Psoas muscle (tissue), 8 donors: Measurements from ENCODE around the gene CPT1C. TPM values are rescaled to one million over a fixed set of nuclear protein-coding genes. Genes with fewer than 3 reads are reported as not detected.

Source experiments
- ATAC-seq, 4 donors: fragments of 200-7000 bp; cut with Tn5 transposase; one replicate each; pipeline ENCODE4 v1.9.1; 2020; ENCODE audit warnings: moderate library complexity in 3 of 4, mild to moderate bottlenecking in 2 of 4
- DNase-seq, 2 donors: peaks; one replicate each; pipeline ENCODE4 v3.0.0-alpha.2; 2020
- H3K27ac ChIP-seq: fragments of 200-600 bp; one replicate; pipeline ENCODE4 v1.8.0; 2022
- H3K27me3 ChIP-seq, 3 donors: fragments of 200-600 bp in 1 of 3; one replicate each; pipeline versions ENCODE4 v1.6.1 to v1.8.0; 2013 to 2022; ENCODE audit warnings: low read length in 2 of 3, mild to moderate bottlenecking in 2 of 3, moderate library complexity in 1 of 3; ENCODE audit not compliant: insufficient read depth in 3 of 3
- H3K36me3 ChIP-seq, 2 donors: fragments of 200-600 bp in 1 of 2; one replicate each; pipeline versions ENCODE4 v1.6.1 to v1.8.0; 2013 to 2022; ENCODE audit warnings: low read depth in 1 of 2, mild to moderate bottlenecking in 1 of 2, moderate library complexity in 1 of 2; ENCODE audit not compliant: insufficient read depth in 1 of 2
- H3K4me1 ChIP-seq: fragments of 200-600 bp; one replicate; pipeline ENCODE4 v1.8.0; 2022
- H3K4me3 ChIP-seq: fragments of 200-600 bp; one replicate; pipeline ENCODE4 v1.8.0; 2022; ENCODE audit warnings: mild to moderate bottlenecking
- H3K9me3 ChIP-seq: fragments of 200-600 bp; one replicate; pipeline ENCODE4 v1.8.0; 2022
- WGBS, 3 donors: extraction: QIAGEN DNeasy Blood & Tissue Kit; methylation state at CpG; one replicate each; pipeline versions ENCODE4 v1.1.6 to v1.1.7; 2013; 5-methylcytosine and 5-hydroxymethylcytosine counted together
- intact Hi-C, 2 donors: fragments of 100-400 bp; cut with DNase I; formaldehyde crosslinking; loops; one replicate each; pipeline versions ENCODE4 v1.11.0 to v1.14.2; 2022
- polyA plus RNA-seq, 3 donors: library from polyadenylated mRNA; stranded (reverse); fragments of 200-250 nt; gene quantifications; one replicate each; pipeline ENCODE4 v1.2.3, GENCODE V29; 2013
- total RNA-seq, 4 donors: library from RNA; stranded (reverse); fragmentation: NEBNext Ultra II Directional in 2 of 4; extraction: Animal tissue kit (Norgen Biotek cat#: 25700) in 2 of 4; gene quantifications; one replicate each; pipeline versions ENCODE4 v1.2.1 to v1.2.4, GENCODE V29; 2021 to 2023
- TF ChIP-seq, protein P1 (sequence below): fragments of 200-600 bp; IDR thresholded peaks from one replicate; pipeline ENCODE4 v1.8.0; 2022; ENCODE audit warnings: antibody characterized with exemption
- donor health status: healthy with polysubstance abuse.
- donor health status: DM: no; HTN: no; CAD: no; lungs with moderate emphysema.
- donor health status: Bipolar disorder and iron deficiency.
- donor health status: healthy.
- donor health status: DM: yes; HTN: yes; CAD: no.
- donor health status: DM: no; HTN: no; CAD: no.
- donor health status: DM: no; HTN: no; CAD: no.
- donor health status: DM: yes; HTN: yes; CAD: no.

CPT1C gene
- total and polyA plus RNA-seq, 7 donors = 0.34 to 1.2 (median 0.79) TPM

DNA sequence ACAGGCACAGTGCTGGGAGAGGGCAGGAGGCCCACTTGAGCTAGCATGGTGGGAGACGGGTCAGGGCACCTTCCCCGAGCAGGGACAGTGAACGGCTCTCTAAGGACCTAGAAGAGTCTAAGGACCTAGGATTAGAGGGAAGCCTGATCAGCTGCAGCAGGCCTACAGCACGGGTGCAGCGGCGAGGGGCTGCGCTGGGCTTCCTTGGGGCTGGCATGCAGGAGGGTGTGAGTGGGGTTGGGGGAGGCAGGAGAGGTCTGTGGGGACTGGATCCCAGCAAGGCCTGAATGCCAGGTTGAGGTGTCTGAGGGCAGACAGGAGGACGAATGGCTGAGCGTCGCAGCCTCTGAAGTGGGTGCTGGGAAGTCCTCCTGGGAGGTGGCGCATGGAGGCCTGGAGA is 45.3 kb upstream of the CPT1C start:
- Histone ChIP-seq H3K4me1 (peaks cover 21% of the 10 kb centered on the region), H3K27ac (no peak overlapping the region), H3K27me3 (no peaks in the 10 kb centered on the region), H3K4me3 (no peak overlapping the region), H3K36me3 (peaks cover 3 to 54% of the 10 kb centered on the region in 2 donors), H3K9me3 (no peaks in the 10 kb centered on the region)
- intact Hi-C loops = no loop called here
- ATAC-seq (no peak), DNase-seq (no peak)
- WGBS, 3 donors = 86 to 89% (median 87%) methylated on average over 11 of the region's 11 CpGs
- TF ChIP-seq, protein P1, sequence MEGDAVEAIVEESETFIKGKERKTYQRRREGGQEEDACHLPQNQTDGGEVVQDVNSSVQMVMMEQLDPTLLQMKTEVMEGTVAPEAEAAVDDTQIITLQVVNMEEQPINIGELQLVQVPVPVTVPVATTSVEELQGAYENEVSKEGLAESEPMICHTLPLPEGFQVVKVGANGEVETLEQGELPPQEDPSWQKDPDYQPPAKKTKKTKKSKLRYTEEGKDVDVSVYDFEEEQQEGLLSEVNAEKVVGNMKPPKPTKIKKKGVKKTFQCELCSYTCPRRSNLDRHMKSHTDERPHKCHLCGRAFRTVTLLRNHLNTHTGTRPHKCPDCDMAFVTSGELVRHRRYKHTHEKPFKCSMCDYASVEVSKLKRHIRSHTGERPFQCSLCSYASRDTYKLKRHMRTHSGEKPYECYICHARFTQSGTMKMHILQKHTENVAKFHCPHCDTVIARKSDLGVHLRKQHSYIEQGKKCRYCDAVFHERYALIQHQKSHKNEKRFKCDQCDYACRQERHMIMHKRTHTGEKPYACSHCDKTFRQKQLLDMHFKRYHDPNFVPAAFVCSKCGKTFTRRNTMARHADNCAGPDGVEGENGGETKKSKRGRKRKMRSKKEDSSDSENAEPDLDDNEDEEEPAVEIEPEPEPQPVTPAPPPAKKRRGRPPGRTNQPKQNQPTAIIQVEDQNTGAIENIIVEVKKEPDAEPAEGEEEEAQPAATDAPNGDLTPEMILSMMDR = no peak

DNA sequence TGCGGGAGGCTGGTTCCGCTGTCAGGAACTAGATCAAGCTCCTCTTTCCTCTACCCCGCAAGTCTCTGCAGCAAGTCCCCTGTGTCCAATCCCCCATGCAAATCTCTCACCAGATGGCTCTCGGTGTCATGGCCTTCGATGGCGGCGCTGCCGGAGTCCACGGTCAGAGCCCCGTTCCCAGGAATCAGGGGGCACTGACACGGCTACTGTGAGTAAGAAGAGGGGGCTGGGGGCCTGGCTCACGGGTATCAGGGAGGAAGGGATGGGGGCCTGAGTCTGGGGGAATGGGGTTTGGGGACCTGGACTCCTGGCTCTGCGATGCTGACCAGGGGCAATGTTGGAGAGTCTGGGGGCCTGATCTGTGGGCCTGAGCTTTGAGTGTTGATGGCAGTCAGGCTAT is 44.9 kb upstream of the CPT1C start:
- TF ChIP-seq, protein P1 = no peak

DNA sequence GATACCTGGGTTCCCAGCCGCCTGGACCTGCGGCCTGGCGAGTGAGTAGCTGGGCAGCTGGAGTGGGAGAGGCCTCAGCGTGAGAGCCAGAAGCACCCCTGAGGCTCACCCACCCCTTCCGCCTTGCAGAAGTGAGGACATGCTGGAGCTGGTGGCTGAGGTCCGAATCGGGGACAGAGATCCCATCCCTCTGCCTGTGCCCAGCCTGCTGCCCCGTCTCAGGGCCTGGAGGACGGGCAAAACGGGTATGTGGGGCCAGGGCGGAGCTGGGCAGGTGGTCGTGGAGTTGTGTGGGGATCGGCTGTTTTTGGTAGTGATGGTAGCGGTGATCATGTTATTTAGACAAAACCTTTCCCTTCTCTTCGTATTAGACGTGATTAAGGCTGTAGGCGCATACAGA is 44.3 kb upstream of the CPT1C start:
- no peaks in the 10 kb centered on the region for H3K27me3 ChIP-seq
- H3K4me3 ChIP-seq = no peak overlapping the region
- TF ChIP-seq, protein P1 = no peak
- WGBS, 3 donors = 86 to 89% (median 89%) methylated on average over 17 of the region's 17 CpGs
- no peak overlapping the region for H3K27ac ChIP-seq
- DNase-seq = no peak
- H3K9me3 ChIP-seq = no peaks in the 10 kb centered on the region
- intact Hi-C loops = no loop called here
- peaks cover 3 to 61% of the 10 kb centered on the region in 2 donors for H3K36me3 ChIP-seq
- ATAC-seq = no peak
- peaks cover 21% of the 10 kb centered on the region for H3K4me1 ChIP-seq

More for the DNA sequence above, 44.9 kb upstream of the CPT1C start:
- Histone ChIP-seq H3K4me3 (no peak overlapping the region), H3K9me3 (no peaks in the 10 kb centered on the region), H3K27ac (no peak overlapping the region), H3K27me3 (no peaks in the 10 kb centered on the region), H3K36me3 (peaks cover 3 to 56% of the 10 kb centered on the region in 2 donors), H3K4me1 (peaks cover 21% of the 10 kb centered on the region)
- ATAC-seq (no peak), DNase-seq (no peak)
- WGBS, 3 donors = 87 to 89% (median 89%) methylated on average over 12 to 13 of the region's 13 CpGs
- intact Hi-C loops = no loop called here

DNA sequence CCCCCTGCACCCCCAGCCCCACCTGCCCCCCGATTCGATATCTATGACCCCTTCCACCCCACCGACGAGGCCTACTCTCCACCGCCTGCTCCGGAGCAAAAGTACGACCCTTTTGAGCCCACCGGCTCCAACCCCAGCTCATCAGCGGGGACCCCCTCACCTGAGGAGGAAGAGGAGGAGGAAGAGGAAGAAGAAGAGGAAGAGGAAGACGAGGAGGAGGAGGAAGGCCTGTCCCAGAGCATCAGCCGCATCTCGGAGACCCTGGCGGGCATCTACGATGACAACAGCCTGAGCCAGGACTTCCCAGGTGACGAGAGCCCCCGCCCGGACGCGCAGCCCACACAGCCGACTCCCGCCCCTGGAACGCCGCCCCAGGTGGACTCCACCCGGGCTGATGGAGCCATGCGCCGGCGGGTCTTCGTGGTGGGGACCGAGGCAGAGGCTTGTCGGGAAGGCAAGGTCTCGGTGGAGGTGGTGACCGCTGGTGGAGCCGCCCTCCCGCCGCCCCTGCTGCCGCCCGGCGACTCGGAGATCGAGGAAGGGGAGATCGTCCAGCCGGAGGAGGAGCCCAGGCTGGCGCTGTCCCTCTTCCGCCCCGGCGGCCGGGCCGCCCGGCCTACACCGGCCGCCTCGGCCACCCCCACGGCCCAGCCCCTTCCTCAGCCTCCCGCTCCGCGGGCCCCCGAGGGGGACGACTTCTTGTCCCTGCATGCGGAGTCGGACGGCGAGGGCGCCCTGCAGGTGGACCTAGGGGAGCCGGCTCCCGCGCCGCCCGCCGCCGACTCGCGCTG is 39.7 kb upstream of the CPT1C start:
- Histone ChIP-seq H3K27me3 (no peaks in the 10 kb centered on the region), H3K4me3 (no peak overlapping the region), H3K9me3 (no peaks in the 10 kb centered on the region), H3K27ac (no peak overlapping the region), H3K4me1 (no peaks in the 10 kb centered on the region), H3K36me3 (peaks cover 4 to 90% of the 10 kb centered on the region in 2 donors)
- DNase-seq = no peak
- 94 to 97% (median 96%) methylated on average over 48 to 72 of the region's 72 CpGs for WGBS, 3 donors
- no peak for ATAC-seq
- TF ChIP-seq, protein P1 = no peak
- intact Hi-C loops = no loop called here
